D721Med (cell line): ENCODE measurements around the gene MBTPS1.

Experiments used
- DNase-seq: peaks from one replicate; pipeline ENCODE4 v3.0.0; 2011; ENCODE audit warnings: low spot score; ENCODE audit not compliant: insufficient read length
- FAIRE-seq: peaks from 2 replicates; lab custom pipeline; 2011; peaks lifted over from hg19 to GRCh38; lab: Jason Lieb, UNC
- CTCF ChIP-seq: IDR thresholded peaks from 2 replicates; pipeline ENCODE4 v1.5.1; 2012; ENCODE audit warnings: mild to moderate bottlenecking, control low read depth; ENCODE audit not compliant: insufficient read depth; ENCODE audit errors: missing control alignments

MBTPS1 gene

GRCh38 chr16:84110527-84110926, 6.2 kb downstream of the MBTPS1 start:
- DNase-seq, result no peak
- FAIRE-seq, result no peak
- no peak for TF ChIP-seq CTCF

GRCh38 chr16:84109598-84110335, 7.0 kb downstream of the MBTPS1 start:
- DNase-seq (no peak), FAIRE-seq (no peak)
- TF ChIP-seq CTCF, result no peak

GRCh38 chr16:84107921-84108320, 8.8 kb downstream of the MBTPS1 start:
- no peak for FAIRE-seq

GRCh38 chr16:84105948-84106740, 10.6 kb downstream of the MBTPS1 start:
- no peak for TF ChIP-seq CTCF
- DNase-seq (no peak), FAIRE-seq (no peak)

More at GRCh38 chr16:84107921-84108320, 8.8 kb downstream of the MBTPS1 start:
- no peak for DNase-seq
- TF ChIP-seq CTCF, result no peak

- TF ChIP-seq CTCF, result no peak
- no peak for FAIRE-seq
- DNase-seq, result no peak
Measured at GRCh38 chr16:84105301-84105815, 11.4 kb downstream of the MBTPS1 start.

- FAIRE-seq (no peak), DNase-seq (no peak)
- no peak for TF ChIP-seq CTCF
Measured at GRCh38 chr16:84104231-84104630, 12.5 kb downstream of the MBTPS1 start.
